A673 (cell line): ENCODE measurements around the gene SLC31A1.

Experiments
- EZH2 ChIP-seq: fragments of 200-600 bp; sonication (generic); IDR thresholded peaks from 2 replicates; pipeline ENCODE4 v1.6.1; 2017; ENCODE audit warnings: borderline replicate concordance, low read depth, mild to moderate bottlenecking, mixed read lengths, antibody characterized with exemption, low read length; ENCODE audit not compliant: poor library complexity, severe bottlenecking
- TF ChIP-seq, protein P1 (sequence below): fragments of 300-800, 200-600 bp; sonication (generic); conservative IDR thresholded peaks from 2 replicates; pipeline ENCODE4 v1.5.1; 2017; ENCODE audit warnings: low read depth, mild to moderate bottlenecking, antibody characterized with exemption, low read length, moderate library complexity, mixed read lengths

DNA sequence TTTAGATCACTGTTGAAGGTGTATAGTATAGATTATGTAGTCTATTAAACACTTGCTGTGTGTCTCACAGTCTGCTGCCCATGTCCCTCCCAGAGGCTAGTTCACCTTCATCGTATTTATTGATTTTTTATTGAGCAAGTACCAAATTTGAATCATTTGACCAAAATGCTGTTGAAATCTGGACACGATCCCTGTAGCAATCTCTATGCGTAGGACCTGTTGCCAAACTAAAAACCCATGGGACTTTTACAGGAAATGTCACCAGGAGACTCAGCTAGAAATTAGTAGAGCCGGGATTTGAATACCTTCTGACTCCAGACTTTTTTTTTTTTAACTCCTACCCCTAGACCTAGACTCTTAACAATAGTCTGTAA, 17.5 kb downstream of the SLC31A1 start:
- TF ChIP-seq, protein P1, sequence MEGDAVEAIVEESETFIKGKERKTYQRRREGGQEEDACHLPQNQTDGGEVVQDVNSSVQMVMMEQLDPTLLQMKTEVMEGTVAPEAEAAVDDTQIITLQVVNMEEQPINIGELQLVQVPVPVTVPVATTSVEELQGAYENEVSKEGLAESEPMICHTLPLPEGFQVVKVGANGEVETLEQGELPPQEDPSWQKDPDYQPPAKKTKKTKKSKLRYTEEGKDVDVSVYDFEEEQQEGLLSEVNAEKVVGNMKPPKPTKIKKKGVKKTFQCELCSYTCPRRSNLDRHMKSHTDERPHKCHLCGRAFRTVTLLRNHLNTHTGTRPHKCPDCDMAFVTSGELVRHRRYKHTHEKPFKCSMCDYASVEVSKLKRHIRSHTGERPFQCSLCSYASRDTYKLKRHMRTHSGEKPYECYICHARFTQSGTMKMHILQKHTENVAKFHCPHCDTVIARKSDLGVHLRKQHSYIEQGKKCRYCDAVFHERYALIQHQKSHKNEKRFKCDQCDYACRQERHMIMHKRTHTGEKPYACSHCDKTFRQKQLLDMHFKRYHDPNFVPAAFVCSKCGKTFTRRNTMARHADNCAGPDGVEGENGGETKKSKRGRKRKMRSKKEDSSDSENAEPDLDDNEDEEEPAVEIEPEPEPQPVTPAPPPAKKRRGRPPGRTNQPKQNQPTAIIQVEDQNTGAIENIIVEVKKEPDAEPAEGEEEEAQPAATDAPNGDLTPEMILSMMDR: no peak
- no peak for TF ChIP-seq EZH2
